Measurements from ENCODE around the gene MOCS1.

MOCS1 gene

DNA sequence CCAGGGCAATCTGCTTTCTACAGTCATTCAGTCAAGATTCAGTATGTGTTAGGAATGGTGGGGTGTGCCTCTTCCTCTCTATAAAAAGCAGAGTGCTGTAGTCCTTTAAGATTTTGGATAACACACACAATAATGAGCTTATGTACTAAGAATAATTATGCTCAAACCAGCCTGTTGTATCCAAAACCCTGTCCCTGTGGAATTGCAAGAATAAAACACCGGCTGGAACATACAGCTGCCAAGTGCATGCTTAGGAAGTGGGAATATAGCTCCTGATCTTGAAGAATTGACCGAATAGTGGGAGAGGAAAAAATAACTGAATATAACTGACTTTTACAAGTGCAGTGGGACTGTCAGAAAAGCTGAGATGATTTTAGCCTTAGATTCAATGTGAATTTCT lies 979 bp upstream of the MOCS1 start:
- Mint-ChIP-seq H3K27ac (no peak overlapping the region), H3K36me3 (no peaks in the 10 kb centered on the region), H3K4me1 (peaks cover 36% of the 10 kb centered on the region), H3K4me3 (no peak overlapping the region), H3K9me3 (no peaks in the 10 kb centered on the region), H3K27me3 (peaks cover 2% of the 10 kb centered on the region)

GRCh38 chr6:39933669-39934130 lies 562 bp downstream of the MOCS1 start:
- H3K4me1 Mint-ChIP-seq: peaks cover 36% of the 10 kb centered on the region
- H3K9me3 Mint-ChIP-seq: no peaks in the 10 kb centered on the region
- peak overlapping the region; percentile 82 for H3K4me3 Mint-ChIP-seq
- H3K27me3 Mint-ChIP-seq: peaks cover 3% of the 10 kb centered on the region
- no peak overlapping the region for H3K27ac Mint-ChIP-seq
- no peaks in the 10 kb centered on the region for H3K36me3 Mint-ChIP-seq

DNA sequence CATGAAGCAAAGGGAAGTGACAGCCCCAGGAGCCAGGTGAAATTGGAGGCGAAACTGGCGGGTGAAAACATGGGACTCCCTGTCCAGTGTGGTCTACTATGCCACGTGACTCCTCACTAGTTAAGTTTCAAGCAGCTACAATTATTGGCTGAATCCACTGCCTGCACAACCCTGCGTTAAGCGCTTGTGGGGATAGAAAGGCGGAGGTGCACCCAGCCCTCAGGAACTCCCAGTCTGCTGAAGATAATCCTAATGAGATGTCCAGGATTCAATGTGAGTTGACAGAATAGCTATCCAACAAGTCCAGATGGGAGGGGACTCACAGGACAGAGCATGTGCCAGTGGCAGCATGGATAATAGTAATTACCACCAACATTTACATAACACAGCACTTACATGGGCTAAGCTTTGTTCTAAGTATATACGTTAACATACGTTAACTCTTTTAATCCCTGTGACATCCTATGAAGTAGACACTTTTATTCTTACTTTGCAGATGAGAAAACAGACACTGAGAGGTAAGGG lies 1.8 kb downstream of the MOCS1 start:
- Mint-ChIP-seq H3K4me3 (no peak overlapping the region), H3K36me3 (no peaks in the 10 kb centered on the region), H3K27me3 (peaks cover 3% of the 10 kb centered on the region), H3K27ac (no peak overlapping the region), H3K9me3 (no peaks in the 10 kb centered on the region), H3K4me1 (peaks cover 36% of the 10 kb centered on the region)

DNA sequence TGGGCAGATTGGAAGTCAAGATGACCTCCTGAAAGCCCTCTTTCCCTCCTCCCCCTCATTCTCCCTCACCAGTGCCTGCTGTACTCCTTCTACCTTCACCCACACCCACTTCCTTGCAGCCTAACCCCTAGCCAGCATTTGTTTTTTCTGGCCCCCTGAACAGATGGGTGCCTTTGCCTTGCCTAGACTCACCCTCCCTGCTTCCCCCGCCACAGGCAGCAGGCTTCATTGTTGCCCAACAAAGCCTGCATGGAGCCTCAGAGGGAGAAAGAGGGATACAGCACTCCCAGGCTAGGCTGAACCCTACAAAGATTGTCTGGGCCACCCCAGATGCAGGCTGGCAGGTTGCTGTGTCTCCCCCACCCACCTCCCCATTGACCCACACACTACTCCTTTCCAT lies 2.7 kb downstream of the MOCS1 start:
- no peak overlapping the region for H3K27ac Mint-ChIP-seq

GRCh38 chr6:39930540-39930939 lies 3.7 kb downstream of the MOCS1 start:
- Mint-ChIP-seq H3K36me3 (no peaks in the 10 kb centered on the region), H3K27ac (no peak overlapping the region), H3K4me1 (peaks cover 39% of the 10 kb centered on the region), H3K27me3 (peaks cover 2% of the 10 kb centered on the region), H3K4me3 (no peak overlapping the region), H3K9me3 (peaks cover 5% of the 10 kb centered on the region)

More for the DNA sequence above, 2.7 kb downstream of the MOCS1 start:
- H3K4me1 Mint-ChIP-seq: peaks cover 36% of the 10 kb centered on the region
- H3K9me3 Mint-ChIP-seq: no peaks in the 10 kb centered on the region
- peaks cover 3% of the 10 kb centered on the region for H3K27me3 Mint-ChIP-seq
- no peaks in the 10 kb centered on the region for H3K36me3 Mint-ChIP-seq
- no peak overlapping the region for H3K4me3 Mint-ChIP-seq

GRCh38 chr6:39929733-39930461 lies 4.4 kb downstream of the MOCS1 start:
- peaks cover 5% of the 10 kb centered on the region for H3K9me3 Mint-ChIP-seq
- no peak overlapping the region for H3K4me3 Mint-ChIP-seq
- peaks cover 32% of the 10 kb centered on the region for H3K4me1 Mint-ChIP-seq
- no peaks in the 10 kb centered on the region for H3K36me3 Mint-ChIP-seq
- no peak overlapping the region for H3K27ac Mint-ChIP-seq
- peaks cover 1% of the 10 kb centered on the region for H3K27me3 Mint-ChIP-seq

- Mint-ChIP-seq H3K4me3 (no peak overlapping the region), H3K36me3 (peaks cover under 1% of the 10 kb centered on the region), H3K27ac (no peak overlapping the region), H3K27me3 (peaks cover 1% of the 10 kb centered on the region), H3K4me1 (peaks cover 27% of the 10 kb centered on the region), H3K9me3 (peaks cover 5% of the 10 kb centered on the region)
Measured at GRCh38 chr6:39929039-39929732, 5.1 kb downstream of the MOCS1 start.

GRCh38 chr6:39927159-39927558 lies 7.1 kb downstream of the MOCS1 start:
- H3K4me3 Mint-ChIP-seq: no peak overlapping the region
- H3K36me3 Mint-ChIP-seq: peaks cover 2% of the 10 kb centered on the region
- H3K9me3 Mint-ChIP-seq: peaks cover 5% of the 10 kb centered on the region
- peaks cover 14% of the 10 kb centered on the region for H3K4me1 Mint-ChIP-seq
- H3K27ac Mint-ChIP-seq: no peak overlapping the region
- H3K27me3 Mint-ChIP-seq: peaks cover 1% of the 10 kb centered on the region

DNA sequence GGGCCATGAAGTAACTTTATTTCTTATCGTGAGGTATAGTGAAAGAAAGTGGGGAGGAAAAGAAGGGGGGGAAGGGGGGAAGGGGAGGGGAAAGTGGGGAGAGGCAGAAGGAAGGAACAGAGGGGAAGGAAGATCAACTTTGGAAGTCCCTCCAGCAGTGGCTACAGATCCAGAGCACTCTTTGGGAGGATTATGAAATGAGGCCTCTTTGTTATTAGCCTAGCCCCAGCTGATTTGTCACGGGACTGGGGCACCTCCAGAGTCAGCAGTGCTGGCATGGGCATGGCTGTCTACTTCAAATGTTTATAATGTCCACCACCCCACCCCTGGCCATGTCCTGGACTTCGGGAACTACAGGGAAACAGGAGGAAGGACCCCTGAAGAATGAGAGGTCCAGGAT lies 7.6 kb downstream of the MOCS1 start:
- Mint-ChIP-seq H3K36me3 (peaks cover 2% of the 10 kb centered on the region), H3K27ac (peak overlapping the region; percentile 80), H3K27me3 (peaks cover 1% of the 10 kb centered on the region), H3K4me1 (peaks cover 9% of the 10 kb centered on the region), H3K9me3 (peaks cover 5% of the 10 kb centered on the region), H3K4me3 (no peak overlapping the region)

DNA sequence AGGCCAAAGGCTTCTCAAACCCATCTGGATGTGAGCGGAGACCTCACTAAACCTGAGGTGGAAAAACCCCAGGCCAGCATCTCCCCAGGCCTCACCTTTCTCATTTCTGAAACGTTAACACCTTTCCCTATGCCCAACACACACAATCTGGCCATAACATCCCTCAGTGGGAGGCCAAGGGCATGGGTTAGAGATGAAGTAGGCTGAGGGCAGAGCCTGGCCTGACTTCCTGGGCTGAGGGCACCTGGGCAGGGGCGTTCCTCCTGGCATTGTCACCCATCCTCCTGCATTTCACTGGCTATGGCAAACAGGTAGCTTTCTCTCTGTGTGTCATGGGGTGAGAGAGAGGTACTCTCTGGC lies 8.4 kb downstream of the MOCS1 start:
- peaks cover 1% of the 10 kb centered on the region for H3K27me3 Mint-ChIP-seq
- H3K4me3 Mint-ChIP-seq: no peak overlapping the region
- H3K4me1 Mint-ChIP-seq: peaks cover 9% of the 10 kb centered on the region
- H3K27ac Mint-ChIP-seq: peak overlapping the region; percentile 80
- peaks cover 5% of the 10 kb centered on the region for H3K9me3 Mint-ChIP-seq
- H3K36me3 Mint-ChIP-seq: peaks cover 4% of the 10 kb centered on the region

DNA sequence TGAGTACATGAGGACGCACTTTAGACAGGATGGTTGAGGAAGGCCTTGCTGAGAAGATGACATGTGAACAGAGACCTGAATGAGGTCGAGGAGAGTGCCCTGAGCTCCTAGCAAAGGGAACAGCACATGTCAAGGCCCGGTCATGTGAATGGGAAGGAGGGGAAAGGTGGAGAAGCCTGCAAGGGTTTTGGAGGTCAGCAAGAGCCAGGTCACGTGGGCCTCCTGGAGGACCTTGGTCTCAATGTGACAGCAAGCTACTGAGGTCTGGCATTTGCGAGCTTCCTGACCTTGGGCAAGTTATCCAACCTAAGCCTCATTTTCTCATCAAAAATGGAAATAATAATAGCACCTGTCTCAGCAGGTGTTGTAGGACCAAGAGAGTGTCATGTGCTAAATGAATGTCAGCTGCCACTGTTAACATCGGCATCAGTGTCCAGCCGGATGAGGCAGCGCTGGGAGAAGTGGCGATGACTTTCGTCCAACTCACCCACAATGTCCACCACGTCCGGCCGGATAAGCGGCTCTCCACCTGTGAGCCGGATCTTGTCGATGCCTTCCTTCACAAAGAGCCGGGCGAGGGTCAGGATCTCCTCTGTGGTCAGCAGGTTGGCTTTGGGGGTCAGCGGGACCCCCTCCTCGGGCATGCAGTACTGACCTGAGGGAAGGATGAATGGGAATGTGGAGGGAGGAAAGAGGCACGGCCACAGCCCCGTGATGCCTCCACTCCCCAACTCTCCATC lies 8.9 kb downstream of the MOCS1 start:
- no peak overlapping the region for H3K27ac Mint-ChIP-seq
- H3K27me3 Mint-ChIP-seq: peaks cover 1% of the 10 kb centered on the region
- H3K4me3 Mint-ChIP-seq: no peak overlapping the region
- H3K4me1 Mint-ChIP-seq: peaks cover 9% of the 10 kb centered on the region
- peaks cover 4% of the 10 kb centered on the region for H3K36me3 Mint-ChIP-seq
- H3K9me3 Mint-ChIP-seq: peaks cover 5% of the 10 kb centered on the region

DNA sequence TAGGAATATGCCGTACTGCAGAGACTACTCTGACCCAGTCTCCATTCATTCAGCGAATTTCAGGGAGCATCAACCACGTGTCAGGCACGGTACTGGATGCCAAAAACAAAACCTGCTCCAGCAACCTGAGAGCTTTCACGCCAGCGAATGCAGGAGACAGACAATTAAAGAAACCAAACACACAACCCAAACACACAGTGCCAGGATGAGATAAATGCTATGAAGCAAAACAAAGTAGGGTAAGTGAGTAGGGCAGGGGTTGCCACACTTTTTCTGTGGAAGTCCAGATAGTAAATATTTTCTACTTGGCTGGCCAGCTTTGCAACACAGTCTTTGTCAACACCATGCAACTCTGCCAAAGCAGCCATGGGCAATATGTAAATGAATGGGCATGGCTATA lies 10.0 kb downstream of the MOCS1 start:
- Mint-ChIP-seq H3K36me3 (peaks cover 4% of the 10 kb centered on the region), H3K4me3 (no peak overlapping the region), H3K9me3 (peaks cover 5% of the 10 kb centered on the region), H3K27me3 (peaks cover under 1% of the 10 kb centered on the region), H3K27ac (no peak overlapping the region), H3K4me1 (peaks cover 9% of the 10 kb centered on the region)

GRCh38 chr6:39923861-39924260 lies 10.4 kb downstream of the MOCS1 start:
- Mint-ChIP-seq H3K4me3 (no peak overlapping the region), H3K27me3 (no peaks in the 10 kb centered on the region), H3K9me3 (peaks cover 5% of the 10 kb centered on the region), H3K36me3 (peaks cover 4% of the 10 kb centered on the region), H3K4me1 (peaks cover 9% of the 10 kb centered on the region), H3K27ac (no peak overlapping the region)

DNA sequence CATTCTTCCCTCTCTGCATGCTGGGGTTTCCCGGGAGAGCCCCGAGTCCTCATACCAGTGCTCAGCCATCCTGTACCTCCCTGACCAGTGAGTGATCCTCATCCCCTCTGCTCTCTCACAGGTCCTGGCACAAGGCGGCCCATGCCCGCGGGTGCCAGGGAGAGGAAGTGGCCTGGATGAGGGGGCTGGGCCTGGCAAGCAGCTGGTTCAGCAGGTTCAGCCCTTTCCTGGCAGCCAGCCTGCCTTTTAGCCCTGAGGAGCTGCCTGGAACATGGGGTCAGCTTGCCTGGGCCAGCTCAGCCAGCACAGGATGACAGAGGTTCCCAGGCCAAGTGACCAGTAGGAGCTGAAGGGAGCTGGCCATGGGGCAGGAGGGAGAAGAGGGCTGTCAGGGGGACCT lies 10.9 kb downstream of the MOCS1 start:
- H3K4me3 Mint-ChIP-seq: no peak overlapping the region
- peaks cover 5% of the 10 kb centered on the region for H3K9me3 Mint-ChIP-seq
- H3K4me1 Mint-ChIP-seq: peaks cover 9% of the 10 kb centered on the region
- peaks cover 4% of the 10 kb centered on the region for H3K36me3 Mint-ChIP-seq
- H3K27ac Mint-ChIP-seq: no peak overlapping the region
- no peaks in the 10 kb centered on the region for H3K27me3 Mint-ChIP-seq

DNA sequence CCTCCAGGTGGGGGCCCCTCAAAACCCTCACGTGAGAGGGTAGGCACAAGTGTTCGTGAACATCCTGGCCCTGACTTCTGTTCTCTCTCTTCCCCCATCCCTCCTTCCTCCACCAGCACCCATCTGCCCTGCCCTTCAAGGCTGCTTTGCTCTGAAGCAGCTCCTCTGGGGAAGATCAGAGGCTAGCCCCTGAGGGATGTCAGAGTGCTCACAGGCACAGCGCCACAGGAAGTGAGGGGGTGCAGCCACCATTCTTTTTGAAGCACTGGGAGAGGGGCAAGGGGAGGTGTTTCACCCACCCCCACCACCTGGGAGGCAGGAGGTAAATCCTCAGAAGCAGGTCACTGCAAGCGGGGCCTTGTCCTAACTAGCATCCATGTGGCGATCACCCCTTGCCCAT lies 11.4 kb downstream of the MOCS1 start:
- Mint-ChIP-seq H3K4me1 (peaks cover 9% of the 10 kb centered on the region), H3K27ac (no peak overlapping the region), H3K4me3 (no peak overlapping the region), H3K36me3 (peaks cover 4% of the 10 kb centered on the region), H3K27me3 (no peaks in the 10 kb centered on the region), H3K9me3 (peaks cover 5% of the 10 kb centered on the region)

DNA sequence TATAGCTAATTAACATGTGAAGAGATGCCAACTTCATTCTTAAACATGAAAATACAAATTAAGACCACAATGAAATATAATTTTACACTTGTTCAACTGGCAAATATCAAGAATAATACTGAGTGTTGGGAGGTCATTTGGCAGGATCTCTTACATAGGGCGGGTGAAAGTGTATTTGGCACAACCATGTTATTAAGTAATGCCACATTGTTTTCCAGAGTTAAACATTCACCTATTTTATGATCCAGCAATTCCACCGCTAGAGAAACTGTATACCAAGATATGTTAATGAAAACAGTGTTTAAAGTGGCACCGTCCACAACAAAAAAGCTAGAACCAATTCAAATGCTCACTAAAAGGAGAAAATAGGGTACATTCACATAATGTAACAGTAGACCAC lies 14.1 kb downstream of the MOCS1 start:
- peaks cover 4% of the 10 kb centered on the region for H3K36me3 Mint-ChIP-seq
- H3K4me1 Mint-ChIP-seq: peaks cover 4% of the 10 kb centered on the region
- H3K27ac Mint-ChIP-seq: no peak overlapping the region
- H3K27me3 Mint-ChIP-seq: no peaks in the 10 kb centered on the region
- no peaks in the 10 kb centered on the region for H3K9me3 Mint-ChIP-seq
- H3K4me3 Mint-ChIP-seq: no peak overlapping the region
